ENCODE measurements around the gene ZNF785.

GRCh38 chr16:30620169-30620568, 34.7 kb upstream of the ZNF785 start:
- no peak for TF ChIP-seq CTCF (optimal IDR thresholded peaks at IDR 0.05 in 1 of 3, IDR thresholded peaks at IDR 0.05 in 1 of 3, conservative IDR thresholded peaks at IDR 0.05 in 1 of 3; ENCODE audit: extremely low read depth in 1 of 3, insufficient read depth in 2 of 3, low read length in 3 of 3)
- no peak for TF ChIP-seq EZH2 (IDR thresholded peaks at IDR 0.05; ENCODE audit: low read length)
